OCI-LY7 (cell line): Measurements from ENCODE around the gene KCNE2. TPM values are rescaled to one million over a fixed set of nuclear protein-coding genes. Genes with fewer than 3 reads are reported as not detected.
"Not testable (repeated sequence)": the region's sequence is repeated elsewhere in the genome, so short reads cannot be mapped to it uniquely, and the experiment has no call there.

Source experiments
- BruUV-seq: library from RNA; stranded (reverse); fragments of 400-500 nt; replicated peaks from 2 replicates; lab custom pipeline; 2021; lab: Mats Ljungman, UMichigan
- CTCF ChIA-PET: fragments of 300-600 bp; sonication (Branson Sonifier 250); formaldehyde crosslinking; loops from one replicate; lab custom pipeline; 2022; ENCODE audit warnings: antibody characterized with exemption; ENCODE audit not compliant: unreplicated experiment; lab: Charles Lee
- POLR2A ChIA-PET: fragments of 300-600 bp; sonication (Branson Sonifier 250); formaldehyde crosslinking; loops from one replicate; lab custom pipeline; 2022; ENCODE audit warnings: antibody characterized with exemption; lab: Charles Lee
- DNase-seq: peaks from one replicate; pipeline ENCODE4 v3.0.0-alpha.2; 2015; ENCODE audit warnings: low spot score
- H2AFZ ChIP-seq: fragments of 200-600 bp; sonication (generic), shearing (Covaris generic); 2 replicates; pipeline ENCODE4 v1.6.1; 2014; ENCODE audit warnings: mild to moderate bottlenecking, antibody characterized with exemption, low read length, moderate library complexity
- H3K27ac ChIP-seq: fragments of 200-600 bp; sonication (generic); 2 replicates; pipeline ENCODE4 v1.5.1; 2014; ENCODE audit warnings: mixed run types, low read depth, mild to moderate bottlenecking, moderate library complexity, low read length, inconsistent platforms; ENCODE audit not compliant: poor library complexity, severe bottlenecking
- H3K36me3 ChIP-seq: fragments of 200-600 bp; sonication (generic); 2 replicates; pipeline ENCODE4 v1.6.1; 2014; ENCODE audit warnings: mild to moderate bottlenecking, antibody characterized with exemption, low read length, moderate library complexity, mixed read lengths; ENCODE audit not compliant: insufficient read depth
- H3K4me1 ChIP-seq: fragments of 200-600 bp; sonication (generic); 2 replicates; pipeline ENCODE4 v1.5.1; 2014; ENCODE audit warnings: mild to moderate bottlenecking, low read length; ENCODE audit not compliant: insufficient read depth, poor library complexity, severe bottlenecking
- H3K4me2 ChIP-seq: fragments of 200-600 bp; sonication (generic); 2 replicates; pipeline ENCODE4 v1.6.1; 2014; ENCODE audit warnings: mild to moderate bottlenecking, low read length
- H3K4me3 ChIP-seq: fragments of 200-600 bp; sonication (generic); 2 replicates; pipeline ENCODE4 v1.5.1; 2014; ENCODE audit warnings: mild to moderate bottlenecking, low read depth, low read length; ENCODE audit not compliant: poor library complexity, severe bottlenecking
- H3K79me2 ChIP-seq: fragments of 200-600 bp; sonication (generic); 2 replicates; pipeline ENCODE4 v1.6.1; 2016; ENCODE audit warnings: low read depth, mild to moderate bottlenecking, low read length, moderate library complexity, mixed read lengths; ENCODE audit not compliant: insufficient read depth
- H3K9me2 ChIP-seq: fragments of 200-600 bp; sonication (generic); 2 replicates; pipeline ENCODE4 v1.6.1; 2016; ENCODE audit warnings: mild to moderate bottlenecking, low read length, mixed read lengths; ENCODE audit not compliant: insufficient read depth
- H3K9me3 ChIP-seq: fragments of 200-600 bp; sonication (generic); 2 replicates; pipeline ENCODE4 v1.6.1; 2014; ENCODE audit warnings: mild to moderate bottlenecking, mixed run types, low read length, mixed read lengths
- H4K20me1 ChIP-seq: fragments of 200-600 bp; sonication (generic); 2 replicates; pipeline ENCODE4 v1.6.1; 2014; ENCODE audit warnings: mild to moderate bottlenecking, antibody characterized with exemption, low read length, moderate library complexity, mixed read lengths; ENCODE audit not compliant: insufficient read depth
- intact Hi-C: fragments of 100-400 bp; cut with micrococcal nuclease; formaldehyde crosslinking; loops from one replicate; pipeline ENCODE4 v1.10.0; 2022; ENCODE audit not compliant: unreplicated experiment
- total RNA-seq, 2 experiments: library from RNA; depleted of rRNA in 1 of 2; stranded (reverse); fragments of >200 nt in 1 of 2; shearing (Covaris generic) in 1 of 2; gene quantifications; 2 replicates each; pipeline ENCODE4 v1.2.3, GENCODE V29; 2014 to 2022

Gene KCNE2
- total RNA-seq, 2 experiments from 2014 or later, result not detected

DNA sequence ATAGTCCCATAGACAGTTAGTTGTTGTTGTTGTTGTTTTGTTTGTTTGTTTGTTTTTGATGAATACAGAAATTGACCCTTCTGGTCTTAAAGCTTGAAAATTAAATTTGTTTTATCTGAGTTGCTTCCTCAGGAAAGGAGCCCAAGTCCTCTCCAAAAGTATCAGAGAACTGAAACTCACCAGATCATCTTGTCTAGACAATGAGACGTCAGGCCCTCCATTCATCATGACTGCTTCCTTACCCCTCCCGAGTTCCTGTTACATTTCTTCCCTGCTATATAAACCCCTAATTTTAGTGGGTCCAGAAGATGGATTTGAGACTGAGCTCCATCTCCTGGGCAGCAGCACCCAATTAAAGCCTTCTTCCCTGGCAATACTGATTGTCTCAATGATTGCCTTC is 42.9 kb downstream of the KCNE2 start:
- H3K9me3 ChIP-seq, intact Hi-C loops, BruUV-seq: not testable (repeated sequence)

DNA sequence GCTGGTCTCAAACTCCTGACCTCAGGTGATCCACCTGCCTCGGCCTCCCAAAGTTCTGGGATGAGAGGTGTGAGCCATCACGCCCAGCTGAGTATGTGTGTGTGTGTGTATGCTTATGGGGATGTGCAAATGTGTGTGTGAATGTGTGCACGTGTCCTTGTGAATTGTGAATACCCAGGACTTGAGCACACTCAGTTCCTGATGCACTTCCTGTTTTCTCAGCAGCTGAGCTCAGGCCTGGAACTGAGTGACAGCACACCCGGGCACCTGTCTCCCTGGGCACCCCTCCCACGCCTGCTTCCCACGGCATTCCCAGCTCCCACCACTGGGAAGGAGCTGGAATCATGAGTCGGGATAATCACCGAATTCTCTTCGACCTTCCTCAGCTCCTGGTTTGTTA is 43.5 kb downstream of the KCNE2 start:
- CTCF ChIA-PET, DNase-seq, H3K9me3 ChIP-seq, H3K4me3 ChIP-seq, H4K20me1 ChIP-seq, H3K27ac ChIP-seq, H3K36me3 ChIP-seq, H3K9me2 ChIP-seq, H3K4me1 ChIP-seq, intact Hi-C loops, H2AFZ ChIP-seq, H3K4me2 ChIP-seq, BruUV-seq, POLR2A ChIA-PET, H3K79me2 ChIP-seq: not testable (repeated sequence)

More for the DNA sequence above, 42.9 kb downstream of the KCNE2 start:
- CTCF ChIA-PET, H3K79me2 ChIP-seq, POLR2A ChIA-PET, H2AFZ ChIP-seq, H3K4me2 ChIP-seq, DNase-seq, H3K27ac ChIP-seq, H3K4me3 ChIP-seq, H4K20me1 ChIP-seq, H3K9me2 ChIP-seq, H3K4me1 ChIP-seq, H3K36me3 ChIP-seq: not testable (repeated sequence)

DNA sequence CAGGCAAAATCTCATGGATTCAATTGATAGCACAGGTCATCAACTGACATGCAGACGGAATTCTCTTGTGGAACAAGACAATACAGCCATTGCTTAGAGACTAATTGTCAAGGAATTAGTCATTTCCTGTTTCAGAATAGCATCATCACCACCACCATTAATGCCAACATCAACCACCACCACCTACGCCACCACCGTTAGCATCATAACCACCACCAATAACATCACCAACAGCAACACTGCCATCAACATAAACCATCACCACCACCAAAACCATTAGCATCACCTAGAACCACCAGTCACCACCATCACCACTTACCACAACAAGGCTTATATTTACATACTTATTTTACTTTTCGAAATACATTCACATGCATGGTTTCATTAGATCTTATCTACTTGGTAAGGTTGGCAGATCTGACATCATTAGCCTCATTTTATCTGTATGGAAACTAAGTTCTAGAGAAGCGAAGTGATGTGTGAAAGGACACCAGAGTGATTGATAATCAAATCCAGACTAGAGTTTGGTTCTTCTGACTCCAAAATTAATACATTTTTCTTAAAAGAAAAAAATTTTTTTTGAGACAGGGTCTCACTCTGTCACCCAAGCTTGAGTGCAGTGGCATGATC is 53.8 kb downstream of the KCNE2 start:
- H3K9me3 ChIP-seq, H3K4me1 ChIP-seq, BruUV-seq, H3K27ac ChIP-seq, H3K4me2 ChIP-seq, H3K4me3 ChIP-seq, H2AFZ ChIP-seq, POLR2A ChIA-PET, DNase-seq, H4K20me1 ChIP-seq, H3K79me2 ChIP-seq, intact Hi-C loops, CTCF ChIA-PET, H3K36me3 ChIP-seq, H3K9me2 ChIP-seq: not testable (repeated sequence)

Other genes starting within 250 kb of the KCNE2 start
- 3.6 and 3.8 TPM in 2 replicates for gene SMIM11, start 11.5 kb downstream of the KCNE2 start, total RNA-seq (2014; rRNA removed; shearing (Covaris generic))
- gene SMIM11, start 11.5 kb downstream of the KCNE2 start, total RNA-seq (2022), result 6.1 and 7.7 TPM in 2 replicates
- gene SMIM34, start 59.9 kb downstream of the KCNE2 start, total RNA-seq (2014; rRNA removed; shearing (Covaris generic)), result not detected in 2 replicates
- gene SMIM34, start 59.9 kb downstream of the KCNE2 start, total RNA-seq (2022), result not detected in 2 replicates
- gene KCNE1, start 148.2 kb downstream of the KCNE2 start, total RNA-seq (2014; rRNA removed; shearing (Covaris generic)), result not detected in 2 replicates
- 0.15 and 0.24 TPM in 2 replicates for gene KCNE1, start 148.2 kb downstream of the KCNE2 start, total RNA-seq (2022)